RKO (cell line): ENCODE measurements around the gene NUAK2.

Source experiments
- DNase-seq: peaks from one replicate; pipeline ENCODE4 v3.0.0-alpha.2; 2016; ENCODE audit warnings: low spot score

Gene NUAK2

DNA sequence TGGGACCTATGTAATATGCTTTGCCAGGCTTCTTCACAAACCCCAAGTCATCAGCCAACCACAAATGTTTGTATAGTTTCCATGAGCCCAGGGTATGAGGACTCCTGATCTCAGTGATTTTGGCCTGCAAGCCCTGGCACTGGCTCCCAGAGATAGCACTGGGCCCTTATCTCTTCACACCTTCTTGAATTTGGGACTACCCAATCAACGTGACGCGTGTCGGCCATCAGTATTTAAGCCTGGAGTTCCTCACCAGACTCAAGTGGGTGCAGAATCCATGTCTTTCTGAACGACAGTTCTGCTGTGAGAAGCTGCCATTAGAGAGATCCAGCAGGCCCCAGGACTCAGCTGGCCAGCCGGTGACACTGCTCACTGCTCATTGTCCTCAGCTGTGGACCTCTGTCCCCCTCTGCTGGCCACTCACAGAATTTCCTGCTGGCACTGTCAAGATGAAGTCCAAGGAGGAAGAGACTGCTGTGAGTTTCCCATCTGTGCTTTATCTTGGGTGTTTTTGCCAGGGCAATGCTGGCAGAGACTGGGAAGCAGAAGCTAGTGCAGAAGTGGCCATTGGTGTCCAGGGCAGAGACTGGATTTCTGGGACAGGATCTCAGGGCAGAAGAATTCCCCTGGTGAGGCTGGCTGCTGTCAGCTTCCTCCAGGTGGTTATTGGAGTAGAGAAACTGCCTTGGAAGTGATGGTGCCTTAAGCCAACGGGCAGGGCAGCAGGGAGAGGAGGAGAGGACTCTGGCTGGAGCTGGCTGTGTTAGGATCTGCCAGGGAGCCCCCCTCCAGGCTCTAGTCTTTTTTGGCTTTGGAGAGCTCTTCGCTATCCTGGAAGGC, 65.4 kb downstream of the NUAK2 start:
- peak; percentile 80 for DNase-seq
